ENCODE measurements around the gene POU4F1. TPM values are rescaled to one million over a fixed set of nuclear protein-coding genes. Genes with fewer than 3 reads are reported as not detected.
A peak's percentile ranks its signal among the peaks of the same experiment; 100 is the strongest.

The POU4F1 gene
- polyA plus RNA-seq, 3 donors = not detected

- no peak for TF ChIP-seq CTCF (IDR thresholded peaks at IDR 0.05)
- Mint-ChIP-seq H3K4me3 (peak overlapping the region in 1 of 2 donors; percentile 82), H3K4me1 (peaks cover 50% of the 10 kb centered on the region), H3K36me3 (peaks cover 8 to 9% of the 10 kb centered on the region in 2 donors), H3K27ac (no peak overlapping the region), H3K27me3 (ENCODE audit: low read depth in 3 of 3) (peaks cover 89 to 94% (median 90%) of the 10 kb centered on the region in 3 donors), H3K9me3 (peaks cover 0 to 53% (median 23%) of the 10 kb centered on the region in 7 donors)
- intact Hi-C loops (cut with micrococcal nuclease) = no loop called here
- Histone ChIP-seq H3K9ac (ENCODE audit: insufficient read depth, low read length, poor library complexity, severe bottlenecking) (no peak overlapping the region), H3K36me3 (replicated peaks in 1 of 2; ENCODE audit: control insufficient read depth in 1 of 2, insufficient read depth in 2 of 2, low read length in 2 of 2) (no peaks in the 10 kb centered on the region), H2AFZ (ENCODE audit: insufficient read depth, low read depth, low read length, poor library complexity, severe bottlenecking) (no peak overlapping the region), H3K9me3 (replicated peaks in 1 of 2; ENCODE audit: control insufficient read depth in 1 of 2, insufficient read depth in 1 of 2, low read length in 2 of 2) (peaks cover 3 to 52% of the 10 kb centered on the region in 2 donors), H3K4me2 (replicated peaks; ENCODE audit: extremely low read depth, low read length, poor library complexity, severe bottlenecking) (no peak overlapping the region), H3K4me3 (replicated peaks in 1 of 3; ENCODE audit: low read depth in 2 of 3, low read length in 3 of 3) (no peak overlapping the region), H3K79me2 (ENCODE audit: insufficient read depth, low read length) (no peaks in the 10 kb centered on the region), H3K4me1 (ENCODE audit: control insufficient read depth in 1 of 2, insufficient read depth in 2 of 2, low read length in 2 of 2) (peaks cover 42 to 46% of the 10 kb centered on the region in 2 donors), H4K20me1 (ENCODE audit: insufficient read depth, low read length) (no peaks in the 10 kb centered on the region), H3K27ac (ENCODE audit: low read depth in 1 of 2, low read length in 2 of 2) (no peak overlapping the region), H3K27me3 (ENCODE audit: control insufficient read depth in 2 of 2, insufficient read depth in 2 of 2, low read length in 2 of 2) (peaks cover 92 to 96% of the 10 kb centered on the region in 2 donors)
- WGBS (ENCODE audit: insufficient coverage) = no CpG with 5 or more reads among the region's 3 CpGs
- DNase-seq = no peak
Observed at GRCh38 chr13:78598116-78598781, 5.1 kb downstream of the POU4F1 start.

- no peak overlapping the region for H3K9ac ChIP-seq (ENCODE audit: insufficient read depth, low read length, poor library complexity, severe bottlenecking)
- Mint-ChIP-seq H3K4me3 (peak overlapping the region in 1 of 2 donors; percentile 82), H3K9me3 (peaks cover 0 to 49% (median 20%) of the 10 kb centered on the region in 7 donors), H3K36me3 (peaks cover 6 to 9% of the 10 kb centered on the region in 2 donors), H3K27ac (no peak overlapping the region), H3K4me1 (peaks cover 46% of the 10 kb centered on the region), H3K27me3 (ENCODE audit: low read depth in 3 of 3) (peaks cover 91 to 95% (median 93%) of the 10 kb centered on the region in 3 donors)
- no peaks in the 10 kb centered on the region for H4K20me1 ChIP-seq (ENCODE audit: insufficient read depth, low read length)
- H3K9me3 ChIP-seq (replicated peaks in 1 of 2; ENCODE audit: control insufficient read depth in 1 of 2, insufficient read depth in 1 of 2, low read length in 2 of 2) = peaks cover 3 to 52% of the 10 kb centered on the region in 2 donors
- no peak overlapping the region for H3K27ac ChIP-seq (ENCODE audit: low read depth in 1 of 2, low read length in 2 of 2)
- no peak overlapping the region for H3K4me3 ChIP-seq (replicated peaks in 1 of 3; ENCODE audit: low read depth in 2 of 3, low read length in 3 of 3)
- H3K36me3 ChIP-seq (replicated peaks in 1 of 2; ENCODE audit: control insufficient read depth in 1 of 2, insufficient read depth in 2 of 2, low read length in 2 of 2) = no peaks in the 10 kb centered on the region
- no peaks in the 10 kb centered on the region for H3K79me2 ChIP-seq (ENCODE audit: insufficient read depth, low read length)
- intact Hi-C loops (cut with micrococcal nuclease) = no loop called here
- no peak overlapping the region for H2AFZ ChIP-seq (ENCODE audit: insufficient read depth, low read depth, low read length, poor library complexity, severe bottlenecking)
- H3K4me1 ChIP-seq (ENCODE audit: control insufficient read depth in 1 of 2, insufficient read depth in 2 of 2, low read length in 2 of 2) = peaks cover 35 to 40% of the 10 kb centered on the region in 2 donors
- no peak for DNase-seq
- TF ChIP-seq CTCF (IDR thresholded peaks at IDR 0.05) = no peak
- no peak overlapping the region for H3K4me2 ChIP-seq (replicated peaks; ENCODE audit: extremely low read depth, low read length, poor library complexity, severe bottlenecking)
- H3K27me3 ChIP-seq (ENCODE audit: control insufficient read depth in 2 of 2, insufficient read depth in 2 of 2, low read length in 2 of 2) = peaks cover 92 to 96% of the 10 kb centered on the region in 2 donors
- no CpG with 5 or more reads among the region's 7 CpGs for WGBS (ENCODE audit: insufficient coverage)
Observed at GRCh38 chr13:78597602-78597932, 5.8 kb downstream of the POU4F1 start.

Measured in CD14-positive monocyte (primary cell).